GM12864 (cell line): ENCODE results near the gene MYNN.

Source experiments
- DNase-seq: peaks from one replicate; pipeline ENCODE4 v3.0.0-alpha.2; 2011; ENCODE audit warnings: low read depth
- H3K4me3 ChIP-seq: 2 replicates; pipeline ENCODE4 v1.5.1; 2011; ENCODE audit warnings: mild to moderate bottlenecking, low read depth, low read length, control low read depth
- TF ChIP-seq, protein P1 (sequence below): IDR thresholded peaks from 2 replicates; pipeline ENCODE4 v1.5.1; 2011; ENCODE audit warnings: low read depth, mild to moderate bottlenecking, moderate library complexity, low read length, control low read depth, inconsistent platforms; ENCODE audit errors: missing control alignments

MYNN gene

DNA sequence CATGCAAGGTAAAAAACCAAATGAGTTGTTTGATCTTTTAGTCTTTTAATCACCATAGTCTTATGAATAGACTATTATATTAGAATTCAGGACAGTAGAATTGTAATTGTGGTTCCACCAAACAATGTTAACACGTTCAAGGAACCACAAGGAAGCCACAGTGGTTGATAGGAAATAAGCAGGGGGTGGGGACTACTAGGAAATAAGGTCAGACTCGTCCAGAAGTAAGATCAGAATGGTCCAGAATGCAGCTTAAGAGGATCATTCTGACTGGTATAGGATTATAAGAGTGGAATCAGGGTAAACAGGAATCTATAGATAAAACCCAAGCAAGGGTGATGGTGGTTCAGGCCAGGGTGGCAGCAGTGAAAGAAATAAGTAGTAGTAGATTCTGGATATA, 7.5 kb downstream of the MYNN start:
- no peak for DNase-seq
- TF ChIP-seq, protein P1, sequence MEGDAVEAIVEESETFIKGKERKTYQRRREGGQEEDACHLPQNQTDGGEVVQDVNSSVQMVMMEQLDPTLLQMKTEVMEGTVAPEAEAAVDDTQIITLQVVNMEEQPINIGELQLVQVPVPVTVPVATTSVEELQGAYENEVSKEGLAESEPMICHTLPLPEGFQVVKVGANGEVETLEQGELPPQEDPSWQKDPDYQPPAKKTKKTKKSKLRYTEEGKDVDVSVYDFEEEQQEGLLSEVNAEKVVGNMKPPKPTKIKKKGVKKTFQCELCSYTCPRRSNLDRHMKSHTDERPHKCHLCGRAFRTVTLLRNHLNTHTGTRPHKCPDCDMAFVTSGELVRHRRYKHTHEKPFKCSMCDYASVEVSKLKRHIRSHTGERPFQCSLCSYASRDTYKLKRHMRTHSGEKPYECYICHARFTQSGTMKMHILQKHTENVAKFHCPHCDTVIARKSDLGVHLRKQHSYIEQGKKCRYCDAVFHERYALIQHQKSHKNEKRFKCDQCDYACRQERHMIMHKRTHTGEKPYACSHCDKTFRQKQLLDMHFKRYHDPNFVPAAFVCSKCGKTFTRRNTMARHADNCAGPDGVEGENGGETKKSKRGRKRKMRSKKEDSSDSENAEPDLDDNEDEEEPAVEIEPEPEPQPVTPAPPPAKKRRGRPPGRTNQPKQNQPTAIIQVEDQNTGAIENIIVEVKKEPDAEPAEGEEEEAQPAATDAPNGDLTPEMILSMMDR = no peak
- H3K4me3 ChIP-seq = no peak overlapping the region

- H3K4me3 ChIP-seq = no peak overlapping the region
- DNase-seq = no peak
- TF ChIP-seq, protein P1 = no peak
Measured at GRCh38 chr3:169781209-169781855, 8.1 kb downstream of the MYNN start.

- no peak for DNase-seq
- TF ChIP-seq, protein P1 = no peak
- H3K4me3 ChIP-seq = no peak overlapping the region
Measured at GRCh38 chr3:169787120-169787519, 13.9 kb downstream of the MYNN start.

- no peak overlapping the region for H3K4me3 ChIP-seq
- TF ChIP-seq, protein P1 = no peak
- no peak for DNase-seq
Measured at GRCh38 chr3:169787791-169788190, 14.6 kb downstream of the MYNN start.

GRCh38 chr3:169790219-169790618, 17.0 kb downstream of the MYNN start:
- DNase-seq = no peak
- no peak overlapping the region for H3K4me3 ChIP-seq
- TF ChIP-seq, protein P1 = no peak

DNA sequence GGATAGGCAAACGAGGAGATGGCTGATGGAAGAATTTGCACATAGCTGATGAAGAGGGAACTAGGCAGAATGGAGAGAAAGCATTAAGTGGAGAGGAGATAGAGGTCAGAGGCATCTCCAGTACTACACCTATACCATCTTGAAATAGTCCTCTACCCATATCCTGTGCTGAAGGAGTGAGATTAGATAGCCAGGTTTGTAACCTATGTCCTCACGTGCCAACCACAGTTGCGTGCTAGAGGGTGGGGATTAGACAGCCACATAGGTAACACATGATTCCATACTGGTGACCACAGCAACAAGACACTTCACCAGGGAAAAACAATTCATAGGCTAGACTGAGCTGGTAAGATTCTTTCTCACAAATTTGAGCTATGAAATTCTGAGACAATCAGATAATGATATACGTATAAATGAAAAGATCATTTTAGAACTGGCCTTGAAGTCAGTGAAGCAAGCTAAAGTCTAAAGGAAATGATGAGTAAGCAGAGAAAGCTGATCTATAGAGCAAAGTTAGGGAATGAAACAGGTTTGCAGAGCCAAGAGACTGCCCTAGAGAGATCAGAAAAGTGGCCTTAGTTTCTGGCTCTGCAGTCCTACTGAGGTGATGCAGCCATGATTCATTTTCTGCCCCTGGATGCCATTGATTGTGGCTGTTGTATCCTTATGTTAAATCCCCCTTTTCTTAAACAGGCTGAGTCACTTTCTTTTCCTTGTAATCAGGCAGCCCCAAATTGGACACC, 17.7 kb downstream of the MYNN start:
- H3K4me3 ChIP-seq = no peak overlapping the region
- TF ChIP-seq, protein P1 = no peak
- DNase-seq = no peak
